ENCODE results near the gene KRTAP1-5.
"Not testable (repeated sequence)": the region's sequence is repeated elsewhere in the genome, so short reads cannot be mapped to it uniquely, and the experiment has no call there.

The KRTAP1-5 gene

GRCh38 chr17:41004397-41004796, 22.6 kb downstream of the KRTAP1-5 start:
- no peak for DNase-seq (ENCODE audit: low read depth)

- no peak for DNase-seq (ENCODE audit: low read depth)
Measured at GRCh38 chr17:41003926-41004325, 23.1 kb downstream of the KRTAP1-5 start.

- no peak for DNase-seq (ENCODE audit: low read depth)
Measured at GRCh38 chr17:41002814-41003213, 24.2 kb downstream of the KRTAP1-5 start.

- no peak for DNase-seq (ENCODE audit: low read depth)
Measured at GRCh38 chr17:41001795-41002194, 25.2 kb downstream of the KRTAP1-5 start.

- DNase-seq (ENCODE audit: low read depth) = not testable (repeated sequence)
Measured at GRCh38 chr17:40999563-40999962, 27.4 kb downstream of the KRTAP1-5 start, which contains the start of gene KRTAP3-2. KRTAP3-2 (minus strand) TSS chr17:40999906; CDS start chr17:40999853, 53 bp downstream.

- DNase-seq (ENCODE audit: low read depth) = no peak
Measured at GRCh38 chr17:40997361-40997760, 29.6 kb downstream of the KRTAP1-5 start.

- DNase-seq (ENCODE audit: low read depth) = no peak
Measured at GRCh38 chr17:40996829-40997228, 30.2 kb downstream of the KRTAP1-5 start.

- no peak for DNase-seq (ENCODE audit: low read depth)
Measured at GRCh38 chr17:40995116-40995515, 31.9 kb downstream of the KRTAP1-5 start.

GRCh38 chr17:40993839-40994238, 33.2 kb downstream of the KRTAP1-5 start, which contains the start of gene KRTAP3-3:
KRTAP3-3 (minus strand) TSS chr17:40994164; CDS start chr17:40994097, 67 bp downstream.
- no peak for DNase-seq (ENCODE audit: low read depth)

GRCh38 chr17:40993084-40993483, 33.9 kb downstream of the KRTAP1-5 start:
- no peak for DNase-seq (ENCODE audit: low read depth)

- no peak for DNase-seq (ENCODE audit: low read depth)
Measured at GRCh38 chr17:40992666-40993065, 34.3 kb downstream of the KRTAP1-5 start.

- no peak for DNase-seq (ENCODE audit: low read depth)
Measured at GRCh38 chr17:40986920-40987319, 40.1 kb downstream of the KRTAP1-5 start.

GRCh38 chr17:40984226-40984625, 42.8 kb downstream of the KRTAP1-5 start, which contains the start of gene KRT40:
KRT40 (minus strand) TSS chr17:40984326; CDS start chr17:40984273, 53 bp downstream.
- DNase-seq (ENCODE audit: low read depth) = no peak

GRCh38 chr17:40981115-40981514, 45.9 kb downstream of the KRTAP1-5 start:
- no peak for DNase-seq (ENCODE audit: low read depth)

GRCh38 chr17:40980596-40980995, 46.4 kb downstream of the KRTAP1-5 start:
- peak; percentile 20 for DNase-seq (ENCODE audit: low read depth)

GRCh38 chr17:40980117-40980516, 46.9 kb downstream of the KRTAP1-5 start:
- DNase-seq (ENCODE audit: low read depth) = no peak

GRCh38 chr17:40978575-40979151, 48.3 kb downstream of the KRTAP1-5 start:
- no peak for DNase-seq (ENCODE audit: low read depth)

Data from GM04504 (cell line).